ENCODE results near the gene HSP90AB1.

HSP90AB1 gene

GRCh38 chr6:44268095-44268628, 21.3 kb downstream of the HSP90AB1 start:
- DNase-seq (ENCODE audit: low read depth, low spot score) = peak; percentile 89

GRCh38 chr6:44269178-44269920, 22.4 kb downstream of the HSP90AB1 start:
- DNase-seq (ENCODE audit: low read depth, low spot score) = no peak

- DNase-seq (ENCODE audit: low read depth, low spot score) = no peak
Observed at GRCh38 chr6:44269921-44270525, 23.1 kb downstream of the HSP90AB1 start, which contains the start of gene TMEM151B. TMEM151B (plus strand) TSS chr6:44270450; CDS start chr6:44270743, 293 bp downstream.

- DNase-seq (ENCODE audit: low read depth, low spot score) = no peak
Observed at GRCh38 chr6:44270526-44271405, 23.9 kb downstream of the HSP90AB1 start.

- no peak for DNase-seq (ENCODE audit: low read depth, low spot score)
Observed at GRCh38 chr6:44271406-44271723, 24.5 kb downstream of the HSP90AB1 start.

- no peak for DNase-seq (ENCODE audit: low read depth, low spot score)
Observed at GRCh38 chr6:44271914-44272313, 25.0 kb downstream of the HSP90AB1 start.

- no peak for DNase-seq (ENCODE audit: low read depth, low spot score)
Observed at GRCh38 chr6:44272529-44272928, 25.6 kb downstream of the HSP90AB1 start.

- no peak for DNase-seq (ENCODE audit: low read depth, low spot score)
Observed at GRCh38 chr6:44272999-44273566, 26.2 kb downstream of the HSP90AB1 start.

- DNase-seq (ENCODE audit: low read depth, low spot score) = no peak
Observed at GRCh38 chr6:44273617-44274016, 26.7 kb downstream of the HSP90AB1 start.

GRCh38 chr6:44275271-44275748, 28.4 kb downstream of the HSP90AB1 start:
- DNase-seq (ENCODE audit: low read depth, low spot score) = no peak

GRCh38 chr6:44275749-44276648, 29.1 kb downstream of the HSP90AB1 start:
- DNase-seq (ENCODE audit: low read depth, low spot score) = no peak

GRCh38 chr6:44276667-44277640, 30.1 kb downstream of the HSP90AB1 start:
- DNase-seq (ENCODE audit: low read depth, low spot score) = no peak

GRCh38 chr6:44277763-44278162, 30.9 kb downstream of the HSP90AB1 start:
- no peak for DNase-seq (ENCODE audit: low read depth, low spot score)

- DNase-seq (ENCODE audit: low read depth, low spot score) = no peak
Observed at GRCh38 chr6:44278315-44278714, 31.4 kb downstream of the HSP90AB1 start.

GRCh38 chr6:44278774-44279697, 32.1 kb downstream of the HSP90AB1 start:
- DNase-seq (ENCODE audit: low read depth, low spot score) = no peak

GRCh38 chr6:44284121-44284520, 37.2 kb downstream of the HSP90AB1 start:
- DNase-seq (ENCODE audit: low read depth, low spot score) = no peak

- DNase-seq (ENCODE audit: low read depth, low spot score) = no peak
Observed at GRCh38 chr6:44284867-44285266, 38.0 kb downstream of the HSP90AB1 start.

- no peak for DNase-seq (ENCODE audit: low read depth, low spot score)
Observed at GRCh38 chr6:44285552-44286284, 38.8 kb downstream of the HSP90AB1 start.
